ENCODE data around the gene CEMIP.
A peak's percentile ranks its signal among the peaks of the same experiment; 100 is the strongest.

Gene CEMIP

GRCh38 chr15:80895091-80895490 is 115.9 kb downstream of the CEMIP start:
- TF ChIP-seq CTCF (IDR thresholded peaks at IDR 0.05; ENCODE audit: control insufficient read depth, extremely low read depth, insufficient read depth): no peak
- no peak for DNase-seq (ENCODE audit: low read depth)
- H3K4me3 ChIP-seq (ENCODE audit: low read depth, low read length): no peak overlapping the region

- no peak overlapping the region for H3K4me3 ChIP-seq (ENCODE audit: low read depth, low read length)
- no peak for DNase-seq (ENCODE audit: low read depth)
- TF ChIP-seq CTCF (IDR thresholded peaks at IDR 0.05; ENCODE audit: control insufficient read depth, extremely low read depth, insufficient read depth): no peak
Observed at GRCh38 chr15:80895965-80896364, 116.8 kb downstream of the CEMIP start.

GRCh38 chr15:80898040-80898439 is 118.9 kb downstream of the CEMIP start:
- no peak overlapping the region for H3K4me3 ChIP-seq (ENCODE audit: low read depth, low read length)
- no peak for DNase-seq (ENCODE audit: low read depth)
- no peak for TF ChIP-seq CTCF (IDR thresholded peaks at IDR 0.05; ENCODE audit: control insufficient read depth, extremely low read depth, insufficient read depth)

GRCh38 chr15:80902298-80902801 is 123.2 kb downstream of the CEMIP start:
- TF ChIP-seq CTCF (IDR thresholded peaks at IDR 0.05; ENCODE audit: control insufficient read depth, extremely low read depth, insufficient read depth): no peak
- DNase-seq (ENCODE audit: low read depth): no peak
- no peak overlapping the region for H3K4me3 ChIP-seq (ENCODE audit: low read depth, low read length)

- DNase-seq (ENCODE audit: low read depth): no peak
- H3K4me3 ChIP-seq (ENCODE audit: low read depth, low read length): no peak overlapping the region
- no peak for TF ChIP-seq CTCF (IDR thresholded peaks at IDR 0.05; ENCODE audit: control insufficient read depth, extremely low read depth, insufficient read depth)
Observed at GRCh38 chr15:80904998-80905397, 125.8 kb downstream of the CEMIP start.

- no peak overlapping the region for H3K4me3 ChIP-seq (ENCODE audit: low read depth, low read length)
- DNase-seq (ENCODE audit: low read depth): peak; percentile 58
- TF ChIP-seq CTCF (IDR thresholded peaks at IDR 0.05; ENCODE audit: control insufficient read depth, extremely low read depth, insufficient read depth): no peak
Observed at GRCh38 chr15:80906159-80906766, 127.1 kb downstream of the CEMIP start.

- DNase-seq (ENCODE audit: low read depth): no peak
- no peak for TF ChIP-seq CTCF (IDR thresholded peaks at IDR 0.05; ENCODE audit: control insufficient read depth, extremely low read depth, insufficient read depth)
- no peak overlapping the region for H3K4me3 ChIP-seq (ENCODE audit: low read depth, low read length)
Observed at GRCh38 chr15:80911821-80912220, 132.7 kb downstream of the CEMIP start.

Data from LNCaP clone FGC (cell line).